HG03460 (cell line): ENCODE measurements around the gene ASB7.
"Not testable (repeated sequence)": the region's sequence is repeated elsewhere in the genome, so short reads cannot be mapped to it uniquely, and the experiment has no call there.

Experiments
- ATAC-seq: cut with Tn5 transposase; IDR thresholded peaks from one replicate; pipeline ENCODE4 v1.9.1; 2021; ENCODE audit not compliant: unreplicated experiment

ASB7 gene

GRCh38 chr15:100602064-100602822 lies at the start of gene ASB7, which contains the start of gene LINS1:
TSS of gene ASB7 (plus strand) at chr15:100602589. CDS start at chr15:100612217, 9,628 bp downstream.
TSS of gene LINS1 (minus strand) at chr15:100602184. CDS start at chr15:100580842, 21,342 bp downstream.
- ATAC-seq: peak; percentile 88

DNA sequence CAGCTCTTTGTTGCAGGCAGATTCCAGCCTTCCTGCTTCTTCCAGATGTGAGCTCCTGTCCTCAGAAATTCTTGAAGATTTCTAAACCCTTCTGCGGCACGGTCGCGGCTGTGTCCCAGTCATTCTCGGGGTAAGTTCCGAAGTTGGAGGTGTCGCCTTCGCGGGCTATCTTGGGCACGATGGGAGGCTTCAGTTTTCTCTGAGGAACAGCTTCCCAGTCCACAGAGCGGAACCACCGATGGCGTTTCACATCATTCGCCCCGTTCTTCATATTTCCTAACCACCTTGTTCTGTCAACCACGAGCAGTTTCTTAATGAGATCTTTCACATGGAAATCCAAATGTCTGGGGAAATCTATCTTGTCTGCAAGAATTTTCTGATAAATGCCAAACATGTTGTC lies 48.9 kb upstream of the ASB7 start:
- ATAC-seq: no peak

DNA sequence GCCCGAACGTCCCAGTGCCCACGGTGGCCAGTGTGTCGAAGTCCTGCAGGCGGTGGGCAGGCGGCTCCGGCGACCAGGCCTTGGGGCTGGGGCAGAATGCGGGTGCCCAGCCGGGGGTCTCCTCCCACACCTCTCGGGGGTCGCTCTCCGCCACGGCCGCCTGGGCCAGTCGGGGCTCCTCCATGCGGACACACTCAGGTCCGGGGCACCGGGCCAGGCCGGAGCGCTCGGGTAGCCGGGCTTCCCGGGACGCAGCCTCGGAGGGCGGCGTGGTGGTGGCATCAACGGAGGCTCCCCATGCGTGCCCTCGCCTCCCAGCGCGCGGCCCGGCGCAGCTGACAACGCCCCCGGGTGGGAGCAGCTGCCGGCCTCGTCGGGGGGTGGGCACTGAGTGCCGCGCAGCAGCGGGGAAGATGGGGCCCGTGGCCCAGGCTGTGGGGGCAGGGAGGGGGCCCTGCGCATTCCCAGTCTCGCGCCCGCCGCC lies 43.6 kb upstream of the ASB7 start:
- ATAC-seq: no peak

DNA sequence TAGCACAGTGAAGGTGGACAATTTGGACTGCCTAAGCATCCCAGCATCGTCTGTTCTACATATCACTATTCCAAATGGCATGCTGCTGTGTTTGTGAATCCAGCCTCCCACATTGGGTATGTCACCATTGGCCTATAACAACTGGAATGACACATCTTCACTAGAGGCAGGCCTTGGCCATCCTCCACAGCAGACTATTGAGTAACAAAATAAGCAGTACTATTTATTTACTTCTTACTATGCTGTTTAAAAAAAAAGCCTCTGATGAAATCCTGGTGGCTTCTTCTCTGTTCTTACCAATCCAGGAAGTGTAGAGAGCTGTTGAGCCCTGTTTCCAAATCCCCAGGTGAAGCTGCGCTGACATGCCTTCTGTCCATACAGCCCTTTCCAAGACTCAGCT lies 43.1 kb upstream of the ASB7 start:
- no peak for ATAC-seq

DNA sequence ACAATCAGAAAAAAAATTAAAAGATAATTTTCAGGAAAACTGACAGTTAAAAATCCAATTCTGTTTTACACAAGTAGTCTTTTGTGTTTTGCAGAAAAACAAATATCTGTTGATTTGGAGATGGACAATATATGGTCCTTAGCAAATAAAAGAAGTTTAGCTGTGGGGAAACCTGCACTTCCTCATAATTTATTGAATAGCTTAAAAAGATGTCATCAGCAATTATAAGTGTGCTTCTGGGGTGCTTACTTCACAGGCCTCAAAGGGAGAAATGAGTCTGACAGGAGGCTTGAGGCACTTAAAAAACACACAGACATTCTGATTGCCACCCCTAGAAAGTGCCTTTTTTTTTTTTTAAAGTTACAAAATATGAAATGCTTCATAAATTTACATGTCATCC lies 42.1 kb upstream of the ASB7 start:
- no peak for ATAC-seq

GRCh38 chr15:100565591-100565990 lies 36.8 kb upstream of the ASB7 start:
- no peak for ATAC-seq

DNA sequence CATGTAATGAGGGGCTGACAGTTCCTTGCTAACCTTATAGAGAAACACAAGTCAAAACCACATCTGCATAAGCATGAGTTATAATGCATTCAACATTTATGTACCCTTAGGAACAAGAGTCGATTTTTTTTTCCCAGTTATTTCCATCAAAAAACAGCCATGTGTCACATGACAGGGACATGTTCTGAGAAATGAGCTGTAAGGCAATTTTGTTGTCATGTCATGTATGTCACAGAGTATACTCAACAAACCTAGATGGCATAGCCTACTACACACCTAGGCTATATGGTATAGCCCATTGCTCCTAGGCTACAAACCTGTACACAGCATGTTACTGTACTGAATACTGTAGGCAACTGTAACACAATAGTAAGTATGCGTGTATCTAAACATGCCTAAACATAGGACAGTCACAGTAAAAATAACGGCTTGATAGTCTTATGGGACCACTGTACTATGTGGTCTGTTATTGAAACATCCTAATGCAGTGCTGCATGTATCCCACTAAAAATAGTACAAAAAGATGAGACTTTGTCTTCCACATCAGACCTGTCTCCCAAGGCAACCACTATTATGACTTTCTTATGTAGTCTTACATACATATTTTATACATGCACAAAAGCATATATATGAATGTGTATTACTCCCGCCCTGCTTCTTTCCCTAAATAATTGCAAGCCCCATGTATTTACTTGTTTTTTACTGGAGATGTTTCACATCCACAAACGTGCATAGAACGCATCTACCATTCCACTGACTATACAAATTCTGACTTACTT lies 35.4 kb upstream of the ASB7 start:
- ATAC-seq: no peak

DNA sequence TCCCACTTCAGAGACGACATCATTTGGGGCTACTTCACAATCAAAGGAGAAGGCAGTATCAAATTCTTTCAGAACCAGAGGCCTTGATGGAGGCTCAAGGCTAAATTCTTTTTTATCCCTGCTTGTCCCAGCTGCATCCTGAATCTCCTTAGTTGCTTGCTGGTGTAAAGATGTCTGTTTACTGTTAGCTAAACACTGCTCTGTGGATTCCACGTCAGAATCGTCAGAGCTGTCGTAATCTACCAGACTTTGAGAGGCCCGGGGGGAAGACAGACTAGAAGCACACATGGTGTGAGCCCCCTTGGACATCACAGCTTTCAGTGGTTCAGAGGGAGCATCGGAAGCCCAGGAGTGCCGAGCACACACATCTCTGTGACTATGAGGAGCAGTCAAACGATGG lies 33.0 kb upstream of the ASB7 start:
- ATAC-seq: no peak

- ATAC-seq: peak; percentile 6
Measured at GRCh38 chr15:100570275-100570674, 32.1 kb upstream of the ASB7 start.

DNA sequence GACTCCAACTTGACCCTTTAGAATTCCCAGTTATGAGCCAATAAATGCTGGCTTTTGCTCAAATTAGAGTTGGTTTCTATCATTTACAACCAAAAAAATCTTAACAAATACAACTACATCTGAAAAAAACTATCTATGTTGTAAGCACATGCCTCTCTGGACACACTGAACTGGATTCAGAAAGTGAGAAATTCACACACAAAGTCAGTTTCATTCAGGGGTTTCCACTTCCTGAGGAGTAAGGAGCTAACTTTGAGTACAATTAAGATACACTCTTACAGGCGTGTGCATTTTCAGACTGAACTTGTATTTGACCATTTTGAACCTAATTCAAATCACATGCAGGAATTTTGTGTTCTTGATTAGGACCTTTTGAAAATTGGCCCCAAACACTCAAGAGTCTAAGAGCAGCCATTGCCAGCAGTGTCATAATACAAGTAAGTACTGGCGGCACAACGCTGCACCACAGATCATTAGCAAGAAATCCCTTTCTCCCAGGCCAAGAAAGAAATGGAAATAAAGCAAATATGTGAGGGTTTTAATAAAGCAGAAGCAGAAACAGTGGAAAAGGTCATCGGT lies 31.6 kb upstream of the ASB7 start:
- ATAC-seq: peak; percentile 82

GRCh38 chr15:100571592-100572167 lies 30.7 kb upstream of the ASB7 start:
- no peak for ATAC-seq

DNA sequence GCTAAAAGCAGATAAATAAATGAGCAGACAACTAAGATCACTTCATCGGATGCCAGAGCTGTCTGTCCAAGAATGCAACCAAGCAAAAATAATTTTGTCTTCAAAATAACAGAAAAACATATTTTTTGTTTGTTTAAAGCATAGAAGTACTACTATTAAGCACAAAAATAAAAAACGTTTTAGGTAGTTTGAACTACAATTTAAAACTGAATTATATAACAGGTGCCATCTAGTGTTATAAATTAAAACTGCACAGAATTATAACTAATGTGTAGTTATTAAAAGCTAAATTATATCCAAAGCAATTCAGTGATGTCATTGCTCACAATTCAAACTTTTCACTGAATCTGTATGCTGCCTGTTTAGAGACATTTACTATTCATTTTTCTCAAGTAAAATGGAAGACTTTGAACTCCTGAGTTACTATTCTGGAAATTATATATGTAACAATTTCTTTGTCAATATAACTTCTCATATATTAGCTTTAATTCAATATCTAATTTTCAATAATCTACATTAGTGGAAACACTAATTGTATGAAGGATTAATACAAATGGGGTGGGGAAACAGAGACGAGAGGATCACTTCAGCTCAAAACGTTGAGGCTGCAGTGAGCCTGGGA lies 29.9 kb upstream of the ASB7 start:
- ATAC-seq: no peak

- ATAC-seq: no peak
Measured at GRCh38 chr15:100573526-100573925, 28.9 kb upstream of the ASB7 start.

- no peak for ATAC-seq
Measured at GRCh38 chr15:100580414-100580813, 22.0 kb upstream of the ASB7 start.

GRCh38 chr15:100588638-100589242 lies 13.6 kb upstream of the ASB7 start:
- no peak for ATAC-seq

GRCh38 chr15:100591163-100591562 lies 11.2 kb upstream of the ASB7 start:
- ATAC-seq: not testable (repeated sequence)

DNA sequence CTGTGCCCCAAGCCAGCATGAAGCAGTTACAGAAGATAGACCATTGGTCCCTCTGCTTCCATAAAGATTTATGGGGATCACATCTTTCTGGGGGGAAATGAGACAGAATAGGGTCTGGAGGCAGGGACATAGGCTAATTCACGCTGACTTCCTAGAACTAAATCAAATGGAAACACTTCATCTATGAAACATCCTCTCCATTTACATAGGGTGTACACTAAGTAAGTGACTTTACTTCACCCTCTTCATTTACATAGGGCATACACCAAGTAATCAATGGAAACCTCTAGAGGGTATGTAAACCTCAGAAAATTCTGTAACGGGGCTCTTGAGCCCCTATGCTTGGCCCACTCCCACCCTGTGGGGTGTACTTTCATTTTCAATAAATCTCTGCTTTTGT lies 10.6 kb upstream of the ASB7 start:
- ATAC-seq: no peak

DNA sequence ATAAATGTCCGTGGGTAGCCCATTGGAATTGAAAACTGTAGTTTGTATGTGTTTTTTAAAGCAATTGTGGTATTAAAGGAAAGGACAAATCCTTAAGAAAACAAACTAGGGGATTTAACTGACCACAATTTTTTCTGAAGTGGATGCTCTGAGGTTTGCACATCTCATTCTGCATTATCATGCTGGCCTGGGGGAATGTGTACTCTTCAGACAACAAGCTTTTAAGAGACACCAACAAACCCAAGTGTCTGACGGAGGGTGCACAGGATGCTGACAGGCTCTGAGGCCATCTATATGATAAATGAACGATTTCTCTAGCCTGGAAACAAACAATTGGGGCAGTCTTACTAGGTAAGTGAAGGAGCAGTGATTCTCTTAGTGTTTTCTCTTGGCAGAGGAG lies 9.5 kb upstream of the ASB7 start:
- ATAC-seq: no peak

DNA sequence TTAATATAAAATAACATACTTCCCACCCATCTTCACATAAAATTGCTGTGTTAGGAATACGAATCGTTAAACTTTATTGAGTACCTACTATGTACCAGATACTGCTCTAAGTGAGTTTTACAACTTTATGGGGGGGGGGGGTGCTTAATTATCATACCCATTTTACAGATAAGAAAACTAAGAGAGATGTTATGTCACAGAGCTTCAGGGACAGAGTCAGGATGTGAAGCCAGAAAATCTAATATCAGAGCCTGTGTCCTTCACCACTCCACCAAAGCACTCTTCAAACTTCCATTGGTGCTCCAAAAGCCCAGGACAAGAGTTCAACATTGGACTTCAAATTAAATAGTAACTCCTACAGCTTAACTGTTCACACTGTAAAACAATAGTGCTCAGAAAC lies 9.0 kb upstream of the ASB7 start:
- no peak for ATAC-seq

DNA sequence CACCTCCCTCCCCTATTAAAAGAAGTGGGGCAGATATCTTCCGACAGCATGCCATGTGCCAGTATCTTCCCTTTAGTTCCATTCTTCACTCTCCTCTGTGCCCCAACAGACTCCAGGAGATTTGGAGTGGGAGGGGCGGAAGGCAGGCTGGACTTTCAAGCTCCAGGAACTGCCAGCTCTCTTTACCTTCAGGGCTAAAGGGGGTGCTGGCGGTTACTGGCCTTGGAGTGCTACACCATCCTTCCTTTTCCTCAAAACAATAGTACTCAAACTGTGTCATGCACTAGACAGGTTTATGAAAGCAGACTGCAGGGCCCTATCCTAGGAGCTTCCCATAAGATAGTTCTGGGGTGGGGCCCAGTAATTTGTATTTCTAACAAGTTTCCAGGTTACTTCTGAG lies 6.4 kb upstream of the ASB7 start:
- no peak for ATAC-seq

GRCh38 chr15:100596792-100597191 lies 5.6 kb upstream of the ASB7 start:
- peak; percentile 83 for ATAC-seq
